ENCODE results near the gene PDCD5.
"Not testable (repeated sequence)": the region's sequence is repeated elsewhere in the genome, so short reads cannot be mapped to it uniquely, and the experiment has no call there.

The PDCD5 gene

DNA sequence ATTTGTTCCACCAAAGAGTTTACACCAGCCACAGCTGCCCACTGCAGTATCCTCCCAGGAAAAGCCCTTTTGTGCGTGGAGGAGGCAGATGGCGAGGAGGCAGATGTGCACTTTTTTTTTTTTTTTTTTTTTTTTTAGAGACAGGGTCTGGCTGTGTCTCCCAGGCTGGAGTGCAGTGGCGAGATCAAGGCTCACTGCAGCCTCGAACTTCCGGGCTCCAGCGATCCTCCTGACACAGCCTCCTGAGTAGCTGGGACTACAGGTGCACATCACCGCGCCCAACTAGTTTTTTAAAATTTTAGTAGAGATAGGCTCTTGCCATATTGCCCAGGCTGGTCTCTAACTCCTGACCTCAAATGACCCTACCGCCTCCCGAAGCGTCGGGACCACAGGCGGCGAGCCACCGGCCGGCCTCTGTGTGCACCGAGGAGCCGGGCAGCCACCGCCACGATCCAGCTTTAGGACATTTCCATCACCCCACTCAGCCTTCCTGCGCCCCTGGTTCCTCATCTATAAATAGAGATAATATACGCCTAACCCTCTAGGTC lies 563 bp upstream of the PDCD5 start:
- DNase-seq: no peak

DNA sequence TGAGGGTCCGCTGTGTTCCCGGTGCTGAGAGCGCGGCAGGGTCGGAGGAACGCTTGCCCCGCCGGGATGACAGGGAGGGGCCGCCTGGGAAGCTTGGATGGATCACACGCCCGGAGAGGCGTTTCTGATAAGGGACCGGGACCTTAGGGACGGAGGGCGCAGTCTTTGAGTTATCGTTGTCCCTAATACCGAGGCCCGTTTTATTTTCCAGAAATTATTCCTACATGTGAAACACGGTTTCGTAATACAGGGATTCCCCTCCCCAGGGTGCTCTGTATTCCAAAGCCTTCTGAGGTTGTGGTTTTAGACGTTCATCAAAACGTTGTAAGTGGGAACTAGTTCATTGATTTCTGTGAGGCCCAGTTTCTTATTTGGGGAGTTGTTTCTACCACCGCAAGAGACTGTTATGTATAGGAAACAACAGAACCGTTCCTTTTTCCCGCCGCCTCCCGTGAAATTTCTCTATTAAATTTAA lies 752 bp downstream of the PDCD5 start:
- peak in 1 of 2 donors; percentile 27 for DNase-seq

DNA sequence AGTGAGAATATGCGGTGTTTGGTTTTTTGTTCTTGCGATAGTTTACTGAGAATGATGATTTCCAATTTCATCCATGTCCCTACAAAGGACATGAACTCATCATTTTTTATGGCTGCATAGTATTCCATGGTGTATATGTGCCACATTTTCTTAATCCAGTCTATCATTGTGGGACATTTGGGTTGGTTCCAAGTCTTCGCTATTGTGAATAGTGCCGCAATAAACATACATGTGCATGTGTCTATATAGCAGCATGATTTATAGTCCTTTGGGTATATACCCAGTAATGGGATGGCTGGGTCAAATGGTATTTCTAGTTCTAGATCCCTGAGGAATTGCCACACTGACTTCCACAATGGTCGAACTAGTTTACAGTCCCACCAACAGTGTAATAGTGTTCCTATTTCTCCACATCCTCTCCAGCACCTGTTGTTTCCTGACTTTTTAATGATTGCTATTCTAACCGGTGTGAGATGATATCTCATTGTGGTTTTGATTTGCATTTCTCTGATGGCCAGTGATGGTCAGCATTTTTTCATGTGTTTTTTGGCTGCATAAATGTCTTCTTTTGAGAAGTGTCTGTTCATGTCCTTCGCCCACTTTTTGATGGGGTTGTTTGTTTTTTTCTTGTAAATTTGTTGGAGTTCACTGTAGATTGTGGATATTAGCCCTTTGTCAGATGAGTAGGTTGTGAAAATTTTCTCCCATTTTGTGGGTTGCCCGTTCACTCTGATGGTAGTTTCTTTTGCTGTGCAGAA lies 6.9 kb downstream of the PDCD5 start:
- not testable (repeated sequence) for DNase-seq

DNA sequence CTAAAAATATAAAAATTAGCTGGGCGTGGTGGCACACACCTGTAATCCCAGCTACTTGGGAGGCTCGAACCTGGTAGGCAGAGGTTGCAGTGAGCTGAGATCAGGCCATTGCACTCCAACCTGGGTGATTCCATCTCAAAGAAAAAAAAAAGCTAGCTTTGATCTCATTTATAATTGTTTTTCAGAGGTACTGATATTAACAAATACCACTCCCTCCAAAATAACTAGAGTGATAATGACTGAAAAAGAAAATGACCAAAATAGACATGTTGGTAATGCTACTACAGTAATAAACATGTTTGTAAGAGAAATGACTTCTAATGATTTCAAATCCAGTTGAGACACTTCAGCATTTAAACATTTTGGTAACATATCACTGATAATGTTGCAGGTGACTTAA lies 13.0 kb downstream of the PDCD5 start:
- no peak for DNase-seq

DNA sequence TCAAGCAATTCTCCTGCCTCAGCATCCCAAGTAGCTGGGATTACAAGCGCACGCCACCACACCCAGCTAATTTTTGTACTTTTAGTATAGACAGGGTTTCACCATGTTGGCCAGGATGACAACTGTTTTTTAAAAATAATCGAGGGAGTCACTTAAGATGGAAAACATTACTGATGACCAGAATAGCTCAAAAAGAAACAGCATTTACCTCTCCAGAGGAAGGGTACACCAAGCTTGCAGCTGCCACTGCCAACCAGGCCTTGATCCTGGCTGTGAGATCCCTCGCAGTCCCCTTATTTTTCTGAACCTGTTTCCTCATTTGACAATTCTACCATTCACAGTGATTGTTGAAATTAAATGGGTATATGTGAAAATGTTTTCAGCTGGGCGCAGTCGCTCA lies 14.5 kb downstream of the PDCD5 start:
- no peak for DNase-seq

DNA sequence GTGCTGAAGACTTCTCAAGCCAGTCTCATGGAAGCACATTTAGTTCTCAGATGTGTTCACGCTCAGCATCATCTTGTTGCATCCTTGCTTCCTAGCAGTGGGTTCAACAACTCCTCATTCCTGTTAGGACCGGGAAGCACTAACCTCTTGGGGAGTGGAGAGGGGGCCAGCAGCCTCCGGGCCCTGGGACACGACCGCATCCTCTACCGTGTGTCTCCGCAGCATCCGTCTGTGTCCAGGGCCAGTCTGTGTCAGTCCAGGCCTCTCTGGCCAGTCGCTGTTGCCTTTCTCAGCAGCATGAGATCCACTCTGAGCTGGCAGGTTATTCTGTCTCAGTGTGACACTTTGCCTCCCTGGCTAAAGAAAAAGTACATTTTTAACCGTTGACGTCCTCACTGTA lies 17.0 kb downstream of the PDCD5 start:
- DNase-seq: no peak

DNA sequence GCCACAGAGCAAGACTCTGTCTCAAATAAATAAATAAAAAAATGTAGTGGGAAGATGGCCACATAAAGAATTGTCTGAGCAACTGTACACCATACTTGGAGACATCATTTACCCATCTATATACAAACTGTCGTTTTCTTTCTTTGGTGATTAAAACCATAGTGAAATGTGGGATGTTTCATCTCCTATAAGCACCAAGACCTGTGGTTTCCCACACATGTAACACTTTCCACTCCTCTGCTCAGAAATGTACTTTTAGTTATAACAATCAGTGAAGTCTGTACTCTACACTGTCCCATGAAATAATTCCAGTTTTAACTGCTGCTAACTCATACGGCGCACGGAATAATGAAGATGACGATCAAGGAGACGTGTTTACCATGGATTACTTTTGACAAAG lies 18.3 kb downstream of the PDCD5 start:
- DNase-seq: no peak

DNA sequence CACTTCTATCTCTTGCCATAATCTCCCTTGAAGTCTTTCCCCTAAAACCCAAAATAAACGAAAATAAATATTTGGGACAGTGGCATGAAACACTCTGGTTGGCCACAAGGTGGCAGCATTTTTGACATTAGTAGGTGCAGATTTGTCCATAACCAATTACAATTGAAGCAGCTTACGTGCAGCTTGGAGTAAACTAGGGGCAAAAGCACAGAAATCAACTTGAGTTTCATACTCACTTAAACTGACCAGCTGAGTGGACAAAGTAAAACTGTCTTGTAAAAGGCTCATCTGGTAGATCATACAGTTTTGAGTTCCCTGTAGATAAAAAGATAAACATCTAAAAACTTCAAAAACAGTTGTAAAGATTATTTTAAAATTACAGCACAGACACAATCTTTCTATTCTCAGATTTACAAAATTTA lies 18.8 kb downstream of the PDCD5 start:
- peak; percentile 45 to 69 for DNase-seq

DNA sequence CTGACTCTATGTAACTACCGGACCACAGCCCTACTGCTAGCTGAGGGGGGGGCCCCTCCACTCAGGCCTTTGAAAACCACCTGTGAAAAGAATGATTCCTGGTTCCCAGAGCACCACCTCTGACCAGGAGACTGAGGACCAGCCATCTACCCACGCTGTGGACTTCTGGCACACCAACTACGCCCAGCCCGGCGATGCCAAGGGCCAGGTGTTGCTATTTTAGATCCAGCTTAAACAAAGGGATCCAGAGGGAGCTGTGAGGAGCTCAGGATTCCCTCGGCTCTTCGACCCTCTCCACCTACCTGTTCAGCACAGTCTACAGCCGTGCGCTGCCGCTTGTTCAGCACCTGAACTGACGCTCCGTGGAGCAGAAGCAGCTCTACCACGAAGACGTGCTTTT lies 23.0 kb downstream of the PDCD5 start:
- DNase-seq: no peak

DNA sequence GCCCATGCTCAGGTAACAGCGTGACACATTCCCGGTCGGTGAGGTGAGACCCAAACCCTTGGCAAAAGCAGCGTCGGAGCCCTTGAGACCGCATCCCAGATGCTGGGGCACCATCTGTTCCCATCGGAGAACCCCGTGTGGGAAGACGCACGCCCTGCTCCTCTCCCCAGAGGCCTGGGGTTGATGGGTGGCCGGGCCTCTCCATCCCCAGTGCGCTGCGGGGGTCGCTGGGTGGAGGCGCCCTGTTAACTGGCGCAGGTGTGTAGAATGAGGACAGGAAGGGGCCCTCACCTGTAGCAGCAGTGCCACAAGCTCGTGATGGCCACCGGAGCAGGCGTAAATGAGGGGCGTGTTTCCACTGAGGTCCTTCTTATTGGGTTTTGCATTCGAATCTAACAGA lies 24.6 kb downstream of the PDCD5 start:
- DNase-seq: no peak

DNA sequence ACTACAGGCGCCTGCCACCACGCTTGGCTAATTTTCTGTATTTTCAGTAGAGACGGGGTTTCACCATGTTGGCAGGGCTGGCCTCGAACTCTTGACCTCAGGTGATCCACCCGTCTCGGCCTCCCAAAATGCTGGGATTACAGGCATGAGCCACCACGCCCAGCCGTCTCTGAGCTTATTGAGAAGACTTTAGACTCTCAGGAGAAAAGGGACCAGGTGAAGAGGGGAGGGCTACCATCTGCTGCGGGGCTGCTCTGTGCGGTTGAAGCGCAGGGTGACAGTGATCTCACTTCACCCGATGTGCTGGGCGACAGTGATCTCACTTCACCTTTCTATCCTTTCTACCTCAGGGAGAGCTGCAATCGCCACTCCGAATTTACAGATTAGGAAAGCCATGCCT lies 25.3 kb downstream of the PDCD5 start:
- no peak for DNase-seq

DNA sequence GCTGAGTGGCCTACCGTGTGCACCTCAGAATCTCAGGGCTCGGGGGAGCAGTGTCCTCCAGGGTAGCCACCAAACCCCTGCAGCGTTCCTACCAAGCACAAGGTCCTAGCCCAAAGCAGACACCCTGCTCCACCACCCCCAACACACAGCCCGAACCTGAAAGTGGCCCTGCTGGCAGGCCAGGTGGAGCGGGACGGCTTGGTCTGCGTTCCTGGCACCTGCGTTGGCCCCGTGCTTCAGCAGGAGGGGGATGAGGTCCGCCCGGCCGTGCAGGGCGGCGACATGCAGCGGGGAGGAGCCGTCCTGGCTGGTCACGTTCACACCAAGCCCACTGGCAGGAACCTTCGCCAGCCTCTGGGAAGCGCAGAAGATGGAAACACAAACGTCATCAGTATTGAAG lies 26.5 kb downstream of the PDCD5 start:
- no peak for DNase-seq

DNA sequence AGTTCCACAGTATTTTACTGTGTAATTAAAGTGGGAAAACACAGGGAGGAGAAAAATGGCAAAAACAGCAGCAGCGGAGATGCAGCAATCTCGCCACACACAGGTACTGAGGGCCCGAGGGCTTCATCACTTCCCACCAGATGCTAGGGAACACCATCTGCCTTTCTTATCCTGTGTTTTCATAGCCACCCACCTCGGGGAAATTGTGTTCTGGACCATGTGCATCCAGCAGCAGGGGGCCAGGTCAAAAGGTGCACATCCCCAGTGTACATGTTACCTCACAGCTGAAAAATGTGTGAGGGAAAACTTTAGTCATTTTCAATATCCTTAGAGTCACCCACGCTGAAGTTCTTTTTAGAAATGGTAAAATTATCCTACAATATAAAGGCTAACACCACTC lies 30.2 kb downstream of the PDCD5 start:
- no peak for DNase-seq

DNA sequence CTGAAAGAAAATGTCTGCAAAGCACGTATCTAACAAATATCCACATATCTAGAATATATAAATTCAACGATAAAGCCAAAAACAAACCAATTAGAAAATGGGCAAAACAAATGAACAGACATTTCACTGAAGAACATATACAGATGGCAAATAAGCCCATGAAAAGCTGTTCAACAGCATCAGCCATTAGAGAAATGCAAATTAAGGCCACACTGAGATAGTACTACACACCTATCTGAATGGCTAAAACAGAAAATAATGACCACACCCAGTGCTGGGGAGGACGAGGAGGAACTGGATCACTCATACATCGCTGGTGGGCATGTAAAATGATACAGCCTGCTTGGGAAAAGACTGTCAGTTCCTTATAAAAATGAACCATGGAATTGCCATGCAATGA lies 32.0 kb downstream of the PDCD5 start:
- DNase-seq: no peak

DNA sequence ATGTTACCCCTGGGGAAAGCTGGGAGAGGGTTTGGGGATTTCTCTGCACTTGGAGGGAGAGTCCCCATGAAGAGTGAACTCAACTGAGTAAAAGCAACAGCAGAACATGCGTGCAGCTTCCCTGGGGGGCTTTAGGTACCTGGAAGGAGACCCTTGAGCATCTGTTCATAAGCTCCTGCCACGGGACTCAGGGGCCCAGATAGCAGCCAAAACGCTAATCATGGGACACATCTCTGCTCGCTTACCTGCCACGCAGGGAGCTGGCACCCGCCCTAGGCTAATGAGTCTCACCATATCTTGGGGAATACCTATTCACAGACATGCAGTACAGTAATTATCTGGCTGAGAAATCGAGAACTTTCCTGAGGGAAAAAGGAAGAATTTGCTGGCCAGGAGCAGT lies 33.9 kb downstream of the PDCD5 start:
- DNase-seq: no peak

DNA sequence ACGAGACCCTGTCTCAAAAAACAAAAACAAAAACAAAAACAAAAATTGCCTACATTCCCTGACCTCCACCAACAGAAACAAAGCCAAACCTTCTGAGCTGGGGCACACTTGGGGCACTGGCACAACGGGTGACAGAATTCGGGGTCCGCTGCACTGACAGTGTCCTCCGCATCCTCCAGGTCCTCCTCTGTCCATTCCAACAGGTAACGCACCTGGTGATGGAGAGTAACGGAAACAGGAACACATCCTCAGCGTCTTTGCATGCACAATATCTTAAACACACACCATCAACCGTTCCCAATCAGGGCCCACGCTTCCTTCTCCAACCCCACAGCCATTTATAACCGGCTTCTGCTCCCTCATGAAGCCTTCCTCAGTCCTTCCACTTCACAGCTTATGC lies 34.6 kb downstream of the PDCD5 start:
- no peak for DNase-seq

DNA sequence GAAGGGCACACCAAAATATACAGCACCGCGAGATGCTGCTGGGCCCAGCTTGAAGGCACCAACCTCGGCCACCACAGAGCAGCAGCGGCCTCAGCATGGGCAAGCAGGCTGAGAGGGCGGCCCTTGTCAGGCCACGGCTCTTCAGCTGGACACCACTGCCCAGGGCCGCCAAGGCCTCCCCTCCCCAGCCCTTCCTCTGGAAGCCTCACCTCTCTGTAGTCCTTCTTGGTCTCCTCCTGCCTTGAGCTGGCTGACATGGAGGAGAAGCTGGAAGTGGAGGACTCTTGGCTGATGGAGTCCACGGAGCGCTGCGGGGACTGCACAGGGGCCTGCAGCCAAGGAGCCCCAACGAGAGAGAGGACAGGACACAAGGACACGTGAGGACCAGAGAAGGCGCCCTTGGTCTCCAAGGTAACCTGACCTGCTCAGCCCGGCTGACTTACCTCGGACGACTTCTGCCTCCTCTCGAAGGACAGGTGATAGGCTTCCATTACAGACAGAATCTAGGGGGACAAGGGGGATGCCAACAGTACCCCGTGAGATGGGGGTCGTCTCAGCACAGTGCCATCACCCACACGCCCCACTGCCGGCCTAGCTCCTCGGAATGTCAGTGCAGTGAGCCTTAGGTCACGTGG lies 38.2 kb downstream of the PDCD5 start:
- DNase-seq: no peak

DNA sequence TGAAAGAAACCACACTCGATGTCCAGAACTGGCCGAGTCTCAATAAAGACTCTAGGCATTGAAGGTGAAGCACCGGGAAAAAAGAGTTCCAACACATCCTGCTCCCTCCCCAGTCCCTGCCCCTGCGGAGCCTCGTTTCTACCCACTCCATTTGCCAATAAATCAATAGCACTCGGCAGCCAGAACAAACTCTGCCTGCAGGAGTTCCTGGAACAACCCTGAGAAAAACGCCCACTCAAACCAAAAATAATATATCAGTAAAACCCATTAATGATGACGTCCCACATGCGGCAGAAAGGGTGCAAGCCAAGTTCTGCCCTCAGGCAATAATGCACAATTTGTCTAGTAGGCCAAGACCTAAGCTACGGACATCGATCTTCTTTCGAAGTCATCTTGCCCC lies 41.0 kb downstream of the PDCD5 start:
- no peak for DNase-seq

DNA sequence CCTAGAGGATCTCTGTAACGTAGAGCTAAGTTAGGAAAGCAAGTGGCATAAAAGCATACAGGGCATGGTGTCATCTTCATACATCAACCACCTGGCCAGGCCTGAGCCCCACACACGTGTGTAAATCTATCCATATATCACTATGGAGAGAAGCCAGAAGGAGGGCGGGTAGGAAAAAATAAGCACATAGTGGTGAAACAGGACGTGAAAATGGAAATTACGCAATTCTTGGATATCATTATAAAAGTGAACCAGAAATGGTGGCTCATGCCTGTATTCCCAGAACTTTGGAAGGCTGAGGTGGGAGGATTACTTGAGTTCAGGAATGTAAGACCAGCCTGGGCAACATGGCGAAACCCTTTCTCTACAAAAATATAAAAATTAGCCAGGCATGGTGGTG lies 43.4 kb downstream of the PDCD5 start:
- DNase-seq: no peak

DNA sequence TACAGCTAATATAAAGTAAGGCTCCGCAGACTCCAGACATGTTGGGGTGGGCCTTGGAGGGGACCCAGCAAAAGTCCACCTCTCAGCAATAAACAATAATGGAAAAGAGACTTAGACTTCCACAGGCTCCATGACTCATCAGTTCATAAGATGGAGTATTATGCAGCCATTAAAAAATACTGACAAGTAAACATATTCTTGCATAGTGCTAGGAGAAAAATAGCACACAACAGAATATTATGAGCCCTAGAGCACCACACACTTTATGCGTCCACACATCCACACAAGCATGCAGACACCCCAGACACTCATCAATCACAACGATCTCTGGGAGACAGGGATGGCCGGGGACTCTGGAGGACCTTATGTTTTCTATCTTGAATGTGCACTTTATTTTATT lies 46.0 kb downstream of the PDCD5 start:
- DNase-seq: no peak

DNA sequence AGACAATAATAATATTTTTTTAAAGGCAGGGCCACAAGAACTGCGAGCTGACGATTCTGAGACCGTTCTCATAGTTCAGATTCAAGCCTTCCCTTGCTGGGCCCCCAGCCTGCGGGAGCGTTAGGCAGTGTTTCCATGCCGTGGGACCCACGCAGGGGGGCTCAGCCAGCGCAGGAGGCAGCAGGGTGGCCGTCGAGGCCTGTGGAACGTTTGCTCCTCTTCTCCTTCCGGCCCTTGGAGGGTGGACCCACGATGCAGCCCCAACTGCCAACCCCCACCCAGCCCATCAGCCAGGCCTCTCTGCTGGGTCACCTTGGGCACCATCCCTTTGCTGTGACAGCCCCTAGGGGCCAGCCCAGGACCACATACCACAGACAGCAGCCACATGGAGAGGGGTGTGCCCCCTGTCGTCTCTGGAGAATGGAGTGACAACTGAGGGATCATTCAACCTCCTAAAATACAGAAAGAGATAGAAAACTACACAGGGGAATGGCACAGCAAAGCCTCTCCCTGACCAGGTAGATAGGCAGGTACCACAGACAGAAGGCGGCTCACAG lies 46.8 kb downstream of the PDCD5 start:
- no peak for DNase-seq

DNA sequence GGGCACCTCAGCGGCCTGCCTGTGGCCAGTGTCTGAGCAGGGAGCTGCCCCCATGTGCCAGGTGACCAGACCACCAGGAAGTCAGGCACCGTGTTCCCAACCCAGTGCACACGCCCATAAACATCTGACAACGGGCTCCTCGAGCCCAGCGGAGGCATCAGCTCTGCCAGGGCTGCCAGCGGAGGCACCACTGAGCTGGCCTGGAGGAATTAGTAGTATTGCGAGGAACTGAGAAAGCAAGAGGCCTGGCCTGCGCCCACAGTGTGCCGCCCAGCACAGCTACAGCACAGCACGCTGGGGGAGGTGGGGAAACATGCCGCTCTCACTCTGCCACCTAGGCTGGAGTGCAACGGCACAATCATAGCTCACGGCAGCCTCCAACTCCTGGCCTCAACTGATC lies 49.3 kb downstream of the PDCD5 start:
- no peak for DNase-seq

DNA sequence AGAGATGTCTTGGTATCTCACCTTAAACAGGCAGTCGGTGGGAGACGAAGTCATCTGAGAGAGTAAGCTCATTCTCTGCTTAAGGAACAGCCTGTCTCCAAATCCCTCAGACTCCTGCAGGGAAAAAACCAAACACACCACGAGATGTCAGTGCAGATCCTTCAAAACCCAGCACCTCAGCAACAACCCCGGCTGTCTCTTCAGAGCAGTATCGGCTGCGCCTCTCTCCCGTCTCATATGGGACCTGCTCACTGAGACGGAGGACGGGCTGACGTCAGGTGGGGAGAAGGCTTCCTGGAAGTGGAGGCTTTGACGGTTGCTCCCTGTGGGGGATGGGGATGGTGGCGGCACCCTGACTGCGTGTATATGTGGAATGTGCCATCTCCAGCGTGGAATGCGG lies 50.4 kb downstream of the PDCD5 start:
- DNase-seq: no peak
